HG03095 (cell line): ENCODE measurements around the gene LEP.
"Not testable (repeated sequence)": the region's sequence is repeated elsewhere in the genome, so short reads cannot be mapped to it uniquely, and the experiment has no call there.

Experiments used
- ATAC-seq: cut with Tn5 transposase; IDR thresholded peaks from one replicate; pipeline ENCODE4 v1.9.1; 2021; ENCODE audit warnings: moderate library complexity; ENCODE audit not compliant: unreplicated experiment

Gene LEP

GRCh38 chr7:128271471-128271941 is 30.4 kb downstream of the LEP start:
- no peak for ATAC-seq

GRCh38 chr7:128271942-128272481 is 30.9 kb downstream of the LEP start:
- ATAC-seq: no peak

GRCh38 chr7:128274246-128274883 is 33.3 kb downstream of the LEP start:
- ATAC-seq: no peak

GRCh38 chr7:128274884-128275603 is 34.0 kb downstream of the LEP start:
- ATAC-seq: no peak

- no peak for ATAC-seq
Observed at GRCh38 chr7:128275681-128276080, 34.6 kb downstream of the LEP start.

- ATAC-seq: no peak
Observed at GRCh38 chr7:128278366-128278765, 37.3 kb downstream of the LEP start.

GRCh38 chr7:128279124-128279713 is 38.1 kb downstream of the LEP start:
- no peak for ATAC-seq

- ATAC-seq: not testable (repeated sequence)
Observed at GRCh38 chr7:128280451-128280850, 39.4 kb downstream of the LEP start.

- no peak for ATAC-seq
Observed at GRCh38 chr7:128281605-128282380, 40.7 kb downstream of the LEP start.

- ATAC-seq: no peak
Observed at GRCh38 chr7:128284102-128284501, 43.0 kb downstream of the LEP start.

GRCh38 chr7:128287556-128287955 is 46.5 kb downstream of the LEP start:
- no peak for ATAC-seq

GRCh38 chr7:128298004-128298403 is 56.9 kb downstream of the LEP start:
- not testable (repeated sequence) for ATAC-seq

GRCh38 chr7:128299109-128299607 is 58.1 kb downstream of the LEP start:
- no peak for ATAC-seq

GRCh38 chr7:128302139-128302538 is 61.1 kb downstream of the LEP start:
- no peak for ATAC-seq

GRCh38 chr7:128303133-128303532 is 62.1 kb downstream of the LEP start:
- ATAC-seq: no peak

GRCh38 chr7:128303643-128304042 is 62.6 kb downstream of the LEP start:
- ATAC-seq: no peak

GRCh38 chr7:128304212-128304611 is 63.1 kb downstream of the LEP start:
- ATAC-seq: no peak

GRCh38 chr7:128307061-128307460 is 66.0 kb downstream of the LEP start:
- no peak for ATAC-seq
